Bronchial epithelial cell (primary cell): ENCODE data around the gene RENBP. TPM values are rescaled to one million over a fixed set of nuclear protein-coding genes. Genes with fewer than 3 reads are reported as not detected.

ENCODE experiments used
- DNase-seq: peaks from one replicate; pipeline ENCODE4 v3.0.0-alpha.2; 2010; ENCODE audit warnings: low read depth
- FAIRE-seq: peaks from 2 replicates; lab custom pipeline; 2011; peaks lifted over from hg19 to GRCh38; lab: Jason Lieb, UNC
- H3K27me3 ChIP-seq: 2 replicates; pipeline ENCODE4 v1.5.1; 2011; ENCODE audit warnings: low read length; ENCODE audit not compliant: control insufficient read depth, insufficient read depth
- H3K36me3 ChIP-seq: 2 replicates; pipeline ENCODE4 v1.5.1; 2011; ENCODE audit warnings: low read length; ENCODE audit not compliant: control insufficient read depth, insufficient read depth
- H3K4me3 ChIP-seq: 2 replicates; pipeline ENCODE4 v1.5.1; 2011; ENCODE audit warnings: mild to moderate bottlenecking, low read depth, low read length, control low read depth
- total RNA-seq: library from RNA; depleted of rRNA; stranded (reverse); fragments of >200 nt; gene quantifications from 2 replicates; pipeline ENCODE4 v1.2.1, GENCODE V29; 2014
- TF ChIP-seq, protein P1 (sequence below): IDR thresholded peaks from 2 replicates; pipeline ENCODE4 v1.5.1; 2011; ENCODE audit warnings: mild to moderate bottlenecking, moderate library complexity, low read length, control low read depth, inconsistent platforms; ENCODE audit not compliant: insufficient read depth, severe bottlenecking

The RENBP gene
- total RNA-seq, 1 donor from 2014 or later: 10.3 TPM

DNA sequence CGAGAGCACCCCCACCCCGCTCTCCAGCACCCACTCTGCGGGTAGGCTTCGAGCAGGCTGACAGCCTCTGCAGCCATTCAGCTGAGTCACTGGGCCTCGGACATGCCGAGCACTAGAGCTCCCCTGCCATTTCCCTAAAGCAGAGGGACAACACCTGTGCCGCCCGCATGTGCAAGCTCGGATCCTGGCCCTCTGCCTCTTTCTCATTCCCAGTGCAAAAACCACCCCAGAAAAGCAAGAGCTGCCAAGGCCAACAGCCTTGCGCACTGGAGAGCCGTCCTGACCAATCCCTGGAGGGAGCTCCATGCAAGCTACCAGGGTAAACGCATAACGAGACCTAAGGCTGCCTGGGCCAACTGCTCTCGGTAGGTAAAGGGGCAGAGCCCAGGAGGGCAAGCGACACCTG is 21.8 kb upstream of the RENBP start:
- FAIRE-seq (no peak), DNase-seq (no peak)
- TF ChIP-seq, protein P1, sequence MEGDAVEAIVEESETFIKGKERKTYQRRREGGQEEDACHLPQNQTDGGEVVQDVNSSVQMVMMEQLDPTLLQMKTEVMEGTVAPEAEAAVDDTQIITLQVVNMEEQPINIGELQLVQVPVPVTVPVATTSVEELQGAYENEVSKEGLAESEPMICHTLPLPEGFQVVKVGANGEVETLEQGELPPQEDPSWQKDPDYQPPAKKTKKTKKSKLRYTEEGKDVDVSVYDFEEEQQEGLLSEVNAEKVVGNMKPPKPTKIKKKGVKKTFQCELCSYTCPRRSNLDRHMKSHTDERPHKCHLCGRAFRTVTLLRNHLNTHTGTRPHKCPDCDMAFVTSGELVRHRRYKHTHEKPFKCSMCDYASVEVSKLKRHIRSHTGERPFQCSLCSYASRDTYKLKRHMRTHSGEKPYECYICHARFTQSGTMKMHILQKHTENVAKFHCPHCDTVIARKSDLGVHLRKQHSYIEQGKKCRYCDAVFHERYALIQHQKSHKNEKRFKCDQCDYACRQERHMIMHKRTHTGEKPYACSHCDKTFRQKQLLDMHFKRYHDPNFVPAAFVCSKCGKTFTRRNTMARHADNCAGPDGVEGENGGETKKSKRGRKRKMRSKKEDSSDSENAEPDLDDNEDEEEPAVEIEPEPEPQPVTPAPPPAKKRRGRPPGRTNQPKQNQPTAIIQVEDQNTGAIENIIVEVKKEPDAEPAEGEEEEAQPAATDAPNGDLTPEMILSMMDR: no peak
- no peak overlapping the region for H3K4me3 ChIP-seq
- H3K27me3 ChIP-seq: no peaks in the 10 kb centered on the region
- H3K36me3 ChIP-seq: peaks cover 11% of the 10 kb centered on the region

DNA sequence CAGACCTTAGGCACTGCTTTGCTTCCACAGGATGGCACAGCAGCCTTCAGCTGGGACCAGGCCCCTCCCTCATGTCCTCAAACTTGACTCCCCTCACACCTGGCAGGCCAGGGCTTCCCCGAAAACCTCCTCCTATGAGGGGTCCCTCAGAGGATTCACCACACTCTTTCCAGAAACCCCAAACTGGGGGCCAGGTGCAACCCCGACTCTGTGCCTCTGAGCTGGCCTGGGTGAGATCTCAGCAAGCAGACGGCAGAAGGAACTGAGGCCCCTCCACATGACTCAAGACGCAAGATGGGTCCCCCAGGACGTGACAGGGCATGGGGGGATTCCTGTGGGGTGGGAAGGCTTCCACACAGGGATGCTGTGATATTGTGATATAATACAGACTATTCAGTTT is 21.0 kb upstream of the RENBP start:
- peaks cover 11% of the 10 kb centered on the region for H3K36me3 ChIP-seq
- TF ChIP-seq, protein P1: no peak
- FAIRE-seq: no peak

DNA sequence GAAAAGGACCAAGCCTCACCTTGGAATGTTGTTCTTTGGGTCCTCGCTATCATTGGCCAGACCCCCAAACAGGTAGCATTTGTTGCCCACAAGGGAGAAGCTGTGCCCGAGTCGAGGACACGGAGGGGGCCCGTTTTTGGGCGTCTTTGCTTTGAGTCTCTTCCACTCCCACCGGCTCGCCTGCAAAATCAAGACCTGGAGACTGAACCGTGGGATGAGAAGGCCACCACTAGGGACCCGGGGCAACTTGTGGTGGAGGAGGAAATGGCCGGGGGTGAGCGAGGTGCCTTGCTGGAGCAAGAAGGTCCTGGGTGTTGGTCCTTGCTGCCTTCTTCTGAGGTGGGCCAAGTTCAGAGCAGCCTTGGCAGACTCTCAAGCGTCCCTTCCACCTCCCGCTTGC is 19.7 kb upstream of the RENBP start:
- FAIRE-seq: no peak
- Histone ChIP-seq H3K27me3 (no peaks in the 10 kb centered on the region), H3K4me3 (no peak overlapping the region), H3K36me3 (peaks cover 11% of the 10 kb centered on the region)
- DNase-seq: no peak
- TF ChIP-seq, protein P1: no peak

More for the DNA sequence above, 21.0 kb upstream of the RENBP start:
- DNase-seq: no peak
- H3K4me3 ChIP-seq: no peak overlapping the region
- H3K27me3 ChIP-seq: no peaks in the 10 kb centered on the region

DNA sequence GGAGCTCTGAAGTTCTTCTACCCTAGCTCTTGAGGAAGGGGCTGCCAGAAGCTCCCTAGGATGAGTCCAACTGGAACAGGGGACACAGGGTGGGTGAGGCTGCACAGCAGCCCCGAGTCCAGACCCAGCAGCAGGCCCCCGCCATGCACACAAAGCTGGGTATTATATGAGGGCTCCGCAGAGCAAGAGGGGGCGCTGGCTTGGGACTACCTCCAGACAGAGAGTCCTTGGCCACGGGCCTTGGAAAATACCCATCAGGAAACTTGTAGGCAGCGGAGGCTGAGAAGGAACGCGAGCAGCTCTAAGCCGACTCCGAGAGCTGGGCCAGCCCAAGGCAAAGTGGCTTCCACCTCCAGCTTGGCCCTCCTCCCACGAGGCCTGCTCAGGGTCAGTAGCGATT is 19.1 kb upstream of the RENBP start:
- Histone ChIP-seq H3K4me3 (no peak overlapping the region), H3K27me3 (no peaks in the 10 kb centered on the region), H3K36me3 (peaks cover 11% of the 10 kb centered on the region)
- DNase-seq: no peak
- TF ChIP-seq, protein P1: no peak
- FAIRE-seq: no peak

DNA sequence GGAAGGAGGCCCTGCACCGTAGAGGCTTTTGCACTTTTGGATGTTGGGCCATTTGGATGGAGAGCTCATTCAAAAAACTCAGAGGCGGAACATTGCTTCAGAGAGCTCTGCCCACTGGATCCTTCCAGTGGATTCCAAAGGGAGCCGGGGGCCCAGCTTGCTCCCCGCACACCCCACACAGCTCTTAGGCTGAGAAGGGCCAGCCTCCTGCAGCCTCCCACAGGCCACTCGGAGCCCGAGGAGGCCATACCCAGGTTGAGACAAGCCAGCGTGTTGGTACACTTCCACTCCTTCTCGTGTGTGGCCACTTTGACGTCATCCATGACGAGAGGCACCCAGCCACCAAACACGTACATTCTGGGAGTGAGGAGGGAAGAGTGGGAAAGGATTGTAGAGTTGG is 16.8 kb upstream of the RENBP start:
- DNase-seq (no peak), FAIRE-seq (no peak)
- Histone ChIP-seq H3K4me3 (no peak overlapping the region), H3K27me3 (no peaks in the 10 kb centered on the region), H3K36me3 (peaks cover 16% of the 10 kb centered on the region)
- TF ChIP-seq, protein P1: no peak

DNA sequence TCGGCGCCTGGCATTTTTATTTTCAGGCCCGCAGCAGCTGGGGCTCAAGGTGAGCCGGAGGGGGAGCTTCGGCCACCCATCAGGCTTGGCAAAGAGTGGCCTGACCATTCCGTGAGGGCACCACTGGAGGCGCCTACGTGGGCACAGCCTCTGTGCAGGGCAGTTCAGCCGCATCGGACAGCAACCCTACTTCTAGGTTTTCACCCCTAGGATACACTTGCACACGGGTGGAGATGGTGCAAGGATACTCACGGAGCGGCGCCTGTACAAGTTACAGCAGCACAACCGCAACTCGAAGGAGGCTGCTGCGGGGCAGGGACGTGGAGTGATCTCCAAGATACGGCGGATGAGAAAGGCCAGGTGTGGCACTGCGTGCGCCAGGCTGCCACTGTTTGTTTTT is 16.3 kb upstream of the RENBP start:
- TF ChIP-seq, protein P1: no peak
- no peak for FAIRE-seq
- DNase-seq: no peak
- H3K36me3 ChIP-seq: peaks cover 17% of the 10 kb centered on the region
- no peaks in the 10 kb centered on the region for H3K27me3 ChIP-seq
- H3K4me3 ChIP-seq: no peak overlapping the region
